HFFc6 (cell line): Measurements from ENCODE around the gene PDILT. TPM values are rescaled to one million over a fixed set of nuclear protein-coding genes. Genes with fewer than 3 reads are reported as not detected.
"Not testable (repeated sequence)": the region's sequence is repeated elsewhere in the genome, so short reads cannot be mapped to it uniquely, and the experiment has no call there.

Experiments used
- DNase-seq: peaks from one replicate; pipeline ENCODE4 v3.0.0-alpha.2; 2018
- H3K27ac Mint-ChIP-seq: 2 replicates; pipeline ENCODE4 v1.8.0; 2020; ENCODE audit warnings: mild to moderate bottlenecking, mixed read lengths
- H3K27me3 Mint-ChIP-seq: 2 replicates; pipeline ENCODE4 v1.8.0; 2021; ENCODE audit warnings: mild to moderate bottlenecking, moderate library complexity, mixed read lengths; ENCODE audit not compliant: insufficient read depth
- H3K36me3 Mint-ChIP-seq: 2 replicates; pipeline ENCODE4 v1.8.0; 2021; ENCODE audit warnings: low read depth, mixed read lengths
- H3K4me1 Mint-ChIP-seq: 2 replicates; pipeline ENCODE4 v1.8.0; 2020; ENCODE audit warnings: low read depth, mixed read lengths
- H3K4me3 Mint-ChIP-seq: 2 replicates; pipeline ENCODE4 v1.8.0; 2020; ENCODE audit warnings: mild to moderate bottlenecking, moderate library complexity, mixed read lengths
- H3K9me3 Mint-ChIP-seq: 2 replicates; pipeline ENCODE4 v1.8.0; 2020; ENCODE audit warnings: mild to moderate bottlenecking, mixed read lengths
- long read RNA-seq: library from polyadenylated mRNA; unstranded; transcript quantifications from one replicate; pipeline ENCODE4 v2.0.0, GENCODE V29; 2019
- total RNA-seq, 6 experiments: library from RNA; stranded (reverse); fragmentation: NEBNext Ultra II Directional; extraction: Animal tissue kit (Norgen Biotek cat#: 25700); gene quantifications; 2 replicates in 1 of 6; 3 replicates in 5 of 6; pipeline ENCODE4 v1.2.3, GENCODE V29; 2021
- TF ChIP-seq, protein P1 (sequence below): fragments of 200-600 bp; sonication (generic); IDR thresholded peaks from 2 replicates; pipeline ENCODE4 v1.5.0; 2021; ENCODE audit warnings: antibody characterized with exemption, mild to moderate bottlenecking

Gene PDILT, protein sequence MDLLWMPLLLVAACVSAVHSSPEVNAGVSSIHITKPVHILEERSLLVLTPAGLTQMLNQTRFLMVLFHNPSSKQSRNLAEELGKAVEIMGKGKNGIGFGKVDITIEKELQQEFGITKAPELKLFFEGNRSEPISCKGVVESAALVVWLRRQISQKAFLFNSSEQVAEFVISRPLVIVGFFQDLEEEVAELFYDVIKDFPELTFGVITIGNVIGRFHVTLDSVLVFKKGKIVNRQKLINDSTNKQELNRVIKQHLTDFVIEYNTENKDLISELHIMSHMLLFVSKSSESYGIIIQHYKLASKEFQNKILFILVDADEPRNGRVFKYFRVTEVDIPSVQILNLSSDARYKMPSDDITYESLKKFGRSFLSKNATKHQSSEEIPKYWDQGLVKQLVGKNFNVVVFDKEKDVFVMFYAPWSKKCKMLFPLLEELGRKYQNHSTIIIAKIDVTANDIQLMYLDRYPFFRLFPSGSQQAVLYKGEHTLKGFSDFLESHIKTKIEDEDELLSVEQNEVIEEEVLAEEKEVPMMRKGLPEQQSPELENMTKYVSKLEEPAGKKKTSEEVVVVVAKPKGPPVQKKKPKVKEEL
- not detected for total RNA-seq
- long read RNA-seq: 0 reads

DNA sequence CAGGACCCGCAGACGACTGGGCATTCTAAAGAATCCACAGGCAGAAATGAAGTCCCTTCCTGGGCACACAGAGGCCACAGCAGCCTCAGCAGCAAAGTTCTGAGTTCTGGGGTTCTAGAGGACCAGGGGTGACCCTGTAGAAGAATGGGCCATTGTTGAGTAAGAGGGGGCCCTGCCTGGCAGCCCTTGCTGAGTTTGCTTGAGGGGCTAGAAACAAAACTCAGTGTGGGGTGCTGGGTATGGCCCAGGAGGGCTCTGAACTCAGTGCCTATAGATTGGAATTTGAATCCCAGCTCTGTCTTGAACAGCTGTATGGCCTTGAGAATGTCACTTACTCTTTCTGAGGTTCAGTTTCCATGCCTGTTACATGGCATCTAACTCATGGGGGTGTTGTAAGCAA is at the start of gene PDILT:
Gene PDILT (minus strand): TSS at position 101 of the 400 bp plus-strand sequence. CDS start 5,437 bp downstream, outside the sequence.
- no peaks in the 10 kb centered on the region for H3K4me1 Mint-ChIP-seq
- TF ChIP-seq, protein P1, sequence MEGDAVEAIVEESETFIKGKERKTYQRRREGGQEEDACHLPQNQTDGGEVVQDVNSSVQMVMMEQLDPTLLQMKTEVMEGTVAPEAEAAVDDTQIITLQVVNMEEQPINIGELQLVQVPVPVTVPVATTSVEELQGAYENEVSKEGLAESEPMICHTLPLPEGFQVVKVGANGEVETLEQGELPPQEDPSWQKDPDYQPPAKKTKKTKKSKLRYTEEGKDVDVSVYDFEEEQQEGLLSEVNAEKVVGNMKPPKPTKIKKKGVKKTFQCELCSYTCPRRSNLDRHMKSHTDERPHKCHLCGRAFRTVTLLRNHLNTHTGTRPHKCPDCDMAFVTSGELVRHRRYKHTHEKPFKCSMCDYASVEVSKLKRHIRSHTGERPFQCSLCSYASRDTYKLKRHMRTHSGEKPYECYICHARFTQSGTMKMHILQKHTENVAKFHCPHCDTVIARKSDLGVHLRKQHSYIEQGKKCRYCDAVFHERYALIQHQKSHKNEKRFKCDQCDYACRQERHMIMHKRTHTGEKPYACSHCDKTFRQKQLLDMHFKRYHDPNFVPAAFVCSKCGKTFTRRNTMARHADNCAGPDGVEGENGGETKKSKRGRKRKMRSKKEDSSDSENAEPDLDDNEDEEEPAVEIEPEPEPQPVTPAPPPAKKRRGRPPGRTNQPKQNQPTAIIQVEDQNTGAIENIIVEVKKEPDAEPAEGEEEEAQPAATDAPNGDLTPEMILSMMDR: no peak
- H3K9me3 Mint-ChIP-seq: peaks cover 52% of the 10 kb centered on the region
- H3K27me3 Mint-ChIP-seq: peaks cover 4% of the 10 kb centered on the region
- H3K4me3 Mint-ChIP-seq: no peak within 1 kb of the TSS
- DNase-seq: no peak
- H3K27ac Mint-ChIP-seq: no peak within 1 kb of the TSS
- 0 out of 2 replicates have a peak, but pooled peaks cover 5% of the 10 kb centered on the region for H3K36me3 Mint-ChIP-seq

DNA sequence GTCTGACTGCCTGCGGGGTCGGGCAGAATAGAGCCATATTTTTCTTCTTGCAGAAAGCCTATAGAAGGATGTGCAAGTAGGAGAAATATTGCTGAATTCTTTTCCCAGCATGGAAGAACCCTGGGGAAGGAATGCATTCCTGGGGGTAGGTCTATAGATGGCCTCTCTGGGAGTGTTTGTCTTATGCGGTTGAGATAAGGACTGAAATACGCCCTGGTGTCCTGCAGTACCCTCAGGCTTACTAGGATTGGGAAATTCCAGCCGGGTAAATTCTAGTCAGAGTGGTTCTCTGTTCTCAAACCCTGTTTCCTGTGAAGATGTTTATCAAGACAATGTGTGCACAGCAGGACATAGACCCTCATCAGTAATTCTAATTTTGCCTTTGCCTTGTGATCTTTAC is 49.1 kb upstream of the PDILT start:
- H3K4me3 Mint-ChIP-seq, H3K4me1 Mint-ChIP-seq, H3K36me3 Mint-ChIP-seq, DNase-seq, H3K27ac Mint-ChIP-seq, H3K27me3 Mint-ChIP-seq, H3K9me3 Mint-ChIP-seq: not testable (repeated sequence)

DNA sequence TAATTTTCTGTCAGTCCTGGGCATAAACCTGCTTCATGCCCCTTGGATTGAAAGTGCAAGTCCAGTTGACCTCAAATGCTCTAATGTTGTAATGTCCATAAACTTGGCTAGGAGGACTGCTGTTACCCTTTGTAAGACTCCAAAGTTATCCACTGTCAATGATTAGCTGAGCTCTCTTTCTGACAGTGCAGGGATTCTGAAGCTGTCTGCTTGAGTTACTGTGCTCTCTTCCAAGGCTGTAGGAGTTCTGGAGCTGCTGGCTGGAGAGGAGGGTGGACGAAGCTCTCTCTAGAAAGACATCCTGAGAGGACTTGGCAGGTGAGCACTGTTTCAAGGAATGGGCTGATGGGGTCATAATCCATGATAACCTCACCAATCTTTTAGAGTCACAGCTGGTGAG is 46.8 kb upstream of the PDILT start, which contains the start of gene ACSM2A:
Gene ACSM2A (plus strand): TSS at position 158 of the 400 bp plus-strand sequence. CDS start 8,594 bp downstream, outside the sequence.
- H3K4me1 Mint-ChIP-seq, DNase-seq, H3K27ac Mint-ChIP-seq, H3K36me3 Mint-ChIP-seq, H3K4me3 Mint-ChIP-seq, H3K9me3 Mint-ChIP-seq, H3K27me3 Mint-ChIP-seq: not testable (repeated sequence)

DNA sequence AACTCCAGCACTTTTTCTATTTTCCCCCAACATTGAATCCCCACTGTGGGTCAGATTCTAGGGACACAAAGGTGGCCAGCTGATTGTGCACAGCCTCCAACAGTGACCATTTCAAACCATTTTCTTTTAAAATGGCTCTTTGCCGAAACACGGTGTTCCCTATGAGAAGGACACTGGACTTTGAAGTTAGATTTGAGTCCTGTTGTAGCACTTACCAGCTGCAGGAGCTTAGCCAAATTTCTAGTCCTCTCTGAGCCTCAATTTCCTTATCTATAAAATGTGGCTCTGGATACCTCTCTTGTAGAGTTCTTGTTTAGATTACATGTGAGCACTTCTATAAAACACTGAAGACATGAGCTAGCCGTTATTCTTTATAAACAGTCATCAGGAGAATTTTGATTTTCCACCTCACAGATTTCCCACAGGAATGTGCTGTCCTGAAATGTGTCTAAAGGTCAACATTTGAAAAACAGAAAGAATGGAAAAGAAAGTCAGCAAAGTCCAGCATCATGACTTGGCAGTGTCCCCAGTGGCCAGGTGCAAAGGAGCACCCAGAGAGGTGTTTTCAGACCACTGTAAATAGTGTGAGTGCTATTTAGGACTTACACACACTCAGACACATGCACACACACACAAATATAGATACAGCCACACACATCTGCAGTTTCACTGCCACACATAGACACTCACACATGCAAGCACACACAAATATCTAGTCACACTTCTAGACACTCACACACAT is 42.3 kb upstream of the PDILT start:
- H3K36me3 Mint-ChIP-seq, H3K4me1 Mint-ChIP-seq, DNase-seq, H3K27me3 Mint-ChIP-seq, H3K9me3 Mint-ChIP-seq, H3K4me3 Mint-ChIP-seq, H3K27ac Mint-ChIP-seq: not testable (repeated sequence)

- not testable (repeated sequence) for H3K4me1 Mint-ChIP-seq, H3K27me3 Mint-ChIP-seq, H3K27ac Mint-ChIP-seq, DNase-seq, H3K36me3 Mint-ChIP-seq, H3K9me3 Mint-ChIP-seq, H3K4me3 Mint-ChIP-seq
These were observed 37.3 kb upstream of the PDILT start for GRCh38 chr16:20441859-20442258.

GRCh38 chr16:20441191-20441590 is 36.7 kb upstream of the PDILT start:
- Mint-ChIP-seq H3K9me3 (peaks cover 7% of the 10 kb centered on the region; the same call in 1 of the 2 replicates), H3K27ac (no peak overlapping the region), H3K36me3 (no peaks in the 10 kb centered on the region), H3K4me3 (no peak overlapping the region), H3K27me3 (no peaks in the 10 kb centered on the region), H3K4me1 (no peaks in the 10 kb centered on the region)
- DNase-seq: no peak
- TF ChIP-seq, protein P1: no peak

DNA sequence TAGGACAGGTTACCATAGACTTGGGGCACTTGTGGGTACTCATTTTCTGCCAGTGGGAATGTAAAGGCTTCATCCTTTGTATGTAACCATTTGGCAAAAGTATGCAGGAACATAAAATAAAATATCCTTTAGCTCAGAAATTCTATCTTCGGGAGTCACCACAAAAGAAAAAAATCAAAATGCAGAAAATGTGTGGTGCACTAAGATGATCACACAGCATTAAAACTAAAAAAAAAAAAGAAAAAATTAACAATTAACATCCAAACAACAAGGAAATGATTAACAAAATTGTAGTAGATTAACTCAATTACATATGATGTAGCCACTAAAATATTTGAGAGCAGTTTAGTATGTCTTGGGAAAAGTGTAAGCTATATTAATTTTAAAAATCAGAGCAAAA is 36.2 kb upstream of the PDILT start:
- not testable (repeated sequence) for H3K4me1 Mint-ChIP-seq, DNase-seq, H3K27me3 Mint-ChIP-seq, H3K36me3 Mint-ChIP-seq, H3K4me3 Mint-ChIP-seq, H3K9me3 Mint-ChIP-seq, H3K27ac Mint-ChIP-seq

GRCh38 chr16:20439820-20440231 is 35.3 kb upstream of the PDILT start:
- not testable (repeated sequence) for H3K36me3 Mint-ChIP-seq, H3K27me3 Mint-ChIP-seq, H3K4me1 Mint-ChIP-seq, H3K27ac Mint-ChIP-seq, H3K4me3 Mint-ChIP-seq, DNase-seq
- peaks cover 15% of the 10 kb centered on the region for H3K9me3 Mint-ChIP-seq

DNA sequence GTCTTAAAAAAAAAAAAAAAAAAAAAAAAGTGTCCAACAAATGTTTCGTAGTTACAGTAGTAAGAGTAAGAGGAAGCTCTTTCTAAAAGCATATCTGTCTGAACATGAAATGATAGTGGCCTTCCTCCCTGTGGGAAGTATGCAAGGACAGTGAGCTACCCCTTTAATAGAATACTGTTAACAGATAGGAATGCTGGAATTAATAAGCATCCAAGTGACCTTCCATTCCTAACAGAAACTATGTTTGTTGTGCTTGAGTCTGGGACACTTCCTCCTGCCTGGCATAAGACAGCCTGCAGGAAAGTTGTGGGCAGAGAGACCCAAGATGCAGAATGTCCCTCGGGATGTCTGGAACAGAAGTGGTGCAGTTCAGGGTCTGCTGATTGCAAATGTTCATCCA is 34.4 kb upstream of the PDILT start:
- H3K27ac Mint-ChIP-seq, DNase-seq, H3K27me3 Mint-ChIP-seq, H3K4me3 Mint-ChIP-seq, H3K36me3 Mint-ChIP-seq, H3K4me1 Mint-ChIP-seq: not testable (repeated sequence)
- H3K9me3 Mint-ChIP-seq: peaks cover 15% of the 10 kb centered on the region
